Measurements from ENCODE around the gene TMEM88. TPM values are rescaled to one million over a fixed set of nuclear protein-coding genes. Genes with fewer than 3 reads are reported as not detected.

The TMEM88 gene
- total and polyA plus RNA-seq, 2 of the 13 experiments (the other 11 are each of a cell fraction or from before 2014, with no cell fraction given): 0.31 to 0.66 TPM

- TF ChIP-seq DR1 (CRISPR knock-in tag; IDR thresholded peaks at IDR 0.05) (peak; percentile 25; the same call in 1 of the 2 replicates), KLF6 (CRISPR knock-in tag; IDR thresholded peaks at IDR 0.05) (no peak), ZNF446 (CRISPR knock-in tag; IDR thresholded peaks at IDR 0.05) (0 out of 2 replicates have a peak, but pooled peaks have one; percentile 1), TRIM22 (IDR thresholded peaks at IDR 0.05) (no peak), REL (CRISPR knock-in tag; conservative IDR thresholded peaks at IDR 0.05) (no peak), LCORL (IDR thresholded peaks at IDR 0.05) (no peak), LCORL (CRISPR knock-in tag; IDR thresholded peaks at IDR 0.05) (peak; percentile 5; the same call in 1 of the 2 replicates), KLF12 (CRISPR knock-in tag; IDR thresholded peaks at IDR 0.05; ENCODE audit: borderline replicate concordance) (no peak), ATF3 (CRISPR knock-in tag; IDR thresholded peaks at IDR 0.05) (0 out of 2 replicates have a peak, but pooled peaks have one; percentile 55), JUNB (CRISPR knock-in tag; IDR thresholded peaks at IDR 0.05; ENCODE audit: borderline replicate concordance) (0 out of 2 replicates have a peak, but pooled peaks have one; percentile 61), HCFC1 (IDR thresholded peaks at IDR 0.05; ENCODE audit: low read depth, low read length) (no peak), KLF15 (CRISPR knock-in tag; IDR thresholded peaks at IDR 0.05; ENCODE audit: borderline replicate concordance) (no peak; the same call in 1 of the 2 replicates), MATR3 (CRISPR knock-in tag; IDR thresholded peaks at IDR 0.05) (no peak), MAZ (IDR thresholded peaks at IDR 0.05; ENCODE audit: borderline replicate concordance, low read depth, low read length) (no peak; the same call in 1 of the 2 replicates), MAZ (CRISPR knock-in tag; IDR thresholded peaks at IDR 0.05; ENCODE audit: low read depth) (0 out of 2 replicates have a peak, but pooled peaks have one; percentile 5), SNAPC2 (CRISPR knock-in tag; IDR thresholded peaks at IDR 0.05) (no peak), CEBPB (IDR thresholded peaks at IDR 0.05; ENCODE audit: borderline replicate concordance, low read depth, low read length) (peak; percentile 18; the same call in 1 of the 2 replicates), ZNF598 (CRISPR knock-in tag; IDR thresholded peaks at IDR 0.05; ENCODE audit: borderline replicate concordance) (no peak), POLR2G (IDR thresholded peaks at IDR 0.05; ENCODE audit: low read depth, low read length) (peak; percentile 44), ZNF121 (CRISPR knock-in tag; IDR thresholded peaks at IDR 0.05) (no peak), GATAD1 (CRISPR knock-in tag; IDR thresholded peaks at IDR 0.05) (peak; percentile 9; the same call in 1 of the 2 replicates), SOX13 (IDR thresholded peaks at IDR 0.05) (no peak), SOX13 (CRISPR knock-in tag; conservative IDR thresholded peaks at IDR 0.05 in 1 of 2, IDR thresholded peaks at IDR 0.05 in 1 of 2) (no peak), NR2F6 (IDR thresholded peaks at IDR 0.05) (0 out of 2 replicates have a peak, but pooled peaks have one; percentile 17), NR2F6 (CRISPR knock-in tag; IDR thresholded peaks at IDR 0.05) (no peak), ZNF605 (CRISPR knock-in tag; IDR thresholded peaks at IDR 0.05) (no peak), HOXA7 (CRISPR knock-in tag; IDR thresholded peaks at IDR 0.05) (0 out of 2 replicates have a peak, but pooled peaks have one; percentile 47), ONECUT2 (CRISPR knock-in tag; IDR thresholded peaks at IDR 0.05) (peak; percentile 75), ISL2 (CRISPR knock-in tag; IDR thresholded peaks at IDR 0.05) (no peak)
These were observed 12.2 kb upstream of the TMEM88 start (continued) for GRCh38 chr17:7842380-7843256.

All from HepG2 (cell line).